SW 1271 (cell line): ENCODE results near the gene NRF1.

ENCODE experiments used
- DNase-seq, 2 experiments: peaks; one replicate each; lab custom pipeline; 2025; lab: John Stamatoyannopoulos, UW

Gene NRF1

DNA sequence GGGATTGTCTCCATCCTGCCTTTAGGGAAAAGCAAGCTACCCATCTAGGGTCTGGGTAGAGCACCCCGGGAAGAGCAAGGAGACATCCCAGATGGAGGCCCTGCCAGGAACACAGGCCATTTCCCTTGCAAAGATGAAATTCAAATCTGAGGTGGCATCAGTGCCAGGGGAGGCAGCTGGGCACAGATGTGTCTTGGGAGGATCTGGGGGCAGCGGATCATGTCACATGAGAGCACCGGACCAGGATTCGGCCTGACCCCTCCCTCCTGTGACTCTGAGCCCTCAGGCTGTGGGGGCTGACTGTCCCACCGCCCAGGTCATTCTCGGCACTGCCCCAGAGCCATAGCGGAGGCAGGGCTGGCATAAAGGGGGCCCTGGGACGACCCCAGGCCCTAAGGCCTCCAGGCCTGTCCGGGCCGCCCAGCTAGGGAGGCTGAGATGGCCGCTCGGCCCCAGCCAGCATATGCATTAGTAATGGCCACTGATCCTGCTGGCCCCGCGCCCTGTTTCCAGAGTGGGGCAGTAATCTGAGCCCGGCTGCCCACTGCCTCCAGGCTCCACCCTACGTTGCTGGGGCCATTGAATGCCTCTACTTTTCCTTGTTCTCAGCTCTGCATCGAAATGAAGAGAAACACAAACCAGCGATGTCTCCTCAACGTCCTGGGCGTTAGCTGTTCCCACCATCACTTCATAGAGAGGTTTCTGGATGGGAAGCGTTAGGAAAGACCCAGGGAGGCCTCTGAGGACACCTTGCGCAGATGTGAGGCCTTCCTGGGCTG lies 192.8 kb downstream of the NRF1 start:
- DNase-seq = no peak

DNA sequence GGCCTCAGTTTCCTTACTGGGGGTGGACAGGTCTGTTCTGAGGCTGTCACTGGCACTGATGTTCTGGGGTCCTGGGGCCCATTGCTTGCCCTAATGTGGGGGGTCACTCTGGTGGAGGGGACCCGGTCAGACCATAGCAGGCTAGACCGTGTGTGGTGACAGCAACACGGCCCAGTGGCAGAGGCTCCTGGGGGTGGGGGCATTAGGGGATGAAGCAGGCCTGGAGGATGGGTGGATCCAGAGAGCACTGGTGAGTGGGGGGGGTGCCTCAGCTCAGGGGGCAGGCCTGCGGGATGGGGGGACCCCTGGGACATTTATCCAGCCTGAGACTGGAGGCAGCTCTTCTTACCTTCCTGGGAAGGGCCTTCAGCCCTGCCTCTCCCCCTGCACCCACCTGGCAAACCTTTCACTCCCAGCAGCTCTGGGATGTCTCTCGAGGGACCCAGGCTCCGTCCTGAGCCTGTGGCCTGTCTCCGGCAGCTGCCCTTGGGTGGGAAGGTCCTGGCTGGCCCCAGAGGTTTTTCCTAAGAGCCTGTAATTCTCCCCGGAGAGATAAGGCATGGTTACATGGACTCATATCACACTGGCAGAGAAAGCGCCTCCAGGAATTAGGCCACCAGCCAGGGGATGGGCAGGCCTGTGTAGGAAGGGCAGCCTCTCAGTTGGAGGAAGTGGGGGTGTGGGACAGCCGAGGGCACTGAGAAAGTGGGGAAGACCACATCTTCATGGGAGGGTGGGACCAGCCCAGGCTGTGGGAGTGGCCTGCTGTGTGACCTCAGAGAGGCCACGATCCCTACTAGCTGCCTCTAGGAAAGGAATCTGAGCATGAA lies 193.6 kb downstream of the NRF1 start:
- DNase-seq = no peak
